Glutamatergic neuron (in vitro differentiated cells): ENCODE data around the gene HSP90AA1. TPM values are rescaled to one million over a fixed set of nuclear protein-coding genes. Genes with fewer than 3 reads are reported as not detected.
"Not testable (repeated sequence)": the region's sequence is repeated elsewhere in the genome, so short reads cannot be mapped to it uniquely, and the experiment has no call there.

Experiments used
- DNase-seq: peaks from one replicate; pipeline ENCODE4 v3.0.0; 2022
- H3K27ac Mint-ChIP-seq: one replicate; pipeline ENCODE4 v1.8.0; 2020; ENCODE audit warnings: mild to moderate bottlenecking, mixed read lengths, inconsistent platforms; ENCODE audit not compliant: unreplicated experiment
- H3K27me3 Mint-ChIP-seq: one replicate; pipeline ENCODE4 v1.8.0; 2020; ENCODE audit warnings: mild to moderate bottlenecking, moderate library complexity, mixed read lengths, inconsistent platforms; ENCODE audit not compliant: unreplicated experiment
- H3K36me3 Mint-ChIP-seq: one replicate; pipeline ENCODE4 v1.8.0; 2020; ENCODE audit warnings: mild to moderate bottlenecking, mixed read lengths, inconsistent platforms; ENCODE audit not compliant: unreplicated experiment
- H3K4me1 Mint-ChIP-seq: one replicate; pipeline ENCODE4 v1.8.0; 2020; ENCODE audit warnings: mild to moderate bottlenecking, low read depth, mixed read lengths, inconsistent platforms; ENCODE audit not compliant: unreplicated experiment
- H3K4me3 Mint-ChIP-seq: one replicate; pipeline ENCODE4 v1.8.0; 2020; ENCODE audit warnings: mild to moderate bottlenecking, mixed read lengths, inconsistent platforms; ENCODE audit not compliant: unreplicated experiment
- H3K9me3 Mint-ChIP-seq: one replicate; pipeline ENCODE4 v1.8.0; 2020; ENCODE audit warnings: mild to moderate bottlenecking, moderate library complexity, mixed read lengths, inconsistent platforms; ENCODE audit not compliant: unreplicated experiment
- total RNA-seq: library from RNA; stranded (reverse); fragmentation: NEBNext Ultra II Directional; extraction: Animal tissue kit (Norgen Biotek cat#: 25700); gene quantifications from one replicate; pipeline ENCODE4 v1.2.1, GENCODE V29; 2021; ENCODE audit not compliant: unreplicated experiment
- TF ChIP-seq, protein P1 (sequence below): fragments of 200-600 bp; sonication (generic); IDR thresholded peaks from one replicate; pipeline ENCODE4 v1.5.0; 2021; ENCODE audit not compliant: partially characterized antibody, unreplicated experiment

The HSP90AA1 gene
- total RNA-seq, 1 donor from 2014 or later: 610 TPM

DNA sequence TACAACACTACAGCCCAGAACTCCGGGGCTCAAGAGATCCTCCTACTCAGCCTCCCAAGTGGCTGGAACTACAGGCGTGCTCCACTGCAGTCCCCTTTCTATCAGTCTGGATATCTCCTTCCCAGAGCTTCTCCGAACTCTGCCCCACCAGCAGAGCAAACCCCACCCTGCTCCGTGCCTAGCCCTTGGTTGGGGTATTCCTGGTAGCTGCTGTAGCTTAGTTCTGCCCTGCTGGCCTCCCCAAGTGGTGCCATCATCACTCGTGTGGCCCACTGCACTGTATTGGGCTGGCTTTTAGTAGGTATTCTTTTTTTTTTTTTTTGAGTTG is 9.5 kb downstream of the HSP90AA1 start:
- Mint-ChIP-seq H3K27ac (no peak overlapping the region), H3K4me1 (no peaks in the 10 kb centered on the region), H3K27me3 (peaks cover 5% of the 10 kb centered on the region), H3K4me3 (no peak overlapping the region), H3K9me3 (peaks cover 3% of the 10 kb centered on the region), H3K36me3 (peaks cover 4% of the 10 kb centered on the region)
- DNase-seq: no peak
- TF ChIP-seq, protein P1, sequence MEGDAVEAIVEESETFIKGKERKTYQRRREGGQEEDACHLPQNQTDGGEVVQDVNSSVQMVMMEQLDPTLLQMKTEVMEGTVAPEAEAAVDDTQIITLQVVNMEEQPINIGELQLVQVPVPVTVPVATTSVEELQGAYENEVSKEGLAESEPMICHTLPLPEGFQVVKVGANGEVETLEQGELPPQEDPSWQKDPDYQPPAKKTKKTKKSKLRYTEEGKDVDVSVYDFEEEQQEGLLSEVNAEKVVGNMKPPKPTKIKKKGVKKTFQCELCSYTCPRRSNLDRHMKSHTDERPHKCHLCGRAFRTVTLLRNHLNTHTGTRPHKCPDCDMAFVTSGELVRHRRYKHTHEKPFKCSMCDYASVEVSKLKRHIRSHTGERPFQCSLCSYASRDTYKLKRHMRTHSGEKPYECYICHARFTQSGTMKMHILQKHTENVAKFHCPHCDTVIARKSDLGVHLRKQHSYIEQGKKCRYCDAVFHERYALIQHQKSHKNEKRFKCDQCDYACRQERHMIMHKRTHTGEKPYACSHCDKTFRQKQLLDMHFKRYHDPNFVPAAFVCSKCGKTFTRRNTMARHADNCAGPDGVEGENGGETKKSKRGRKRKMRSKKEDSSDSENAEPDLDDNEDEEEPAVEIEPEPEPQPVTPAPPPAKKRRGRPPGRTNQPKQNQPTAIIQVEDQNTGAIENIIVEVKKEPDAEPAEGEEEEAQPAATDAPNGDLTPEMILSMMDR: no peak

- no peaks in the 10 kb centered on the region for H3K4me1 Mint-ChIP-seq
- peaks cover 3% of the 10 kb centered on the region for H3K9me3 Mint-ChIP-seq
- no peak overlapping the region for H3K4me3 Mint-ChIP-seq
- TF ChIP-seq, protein P1: no peak
- DNase-seq: no peak
- H3K27ac Mint-ChIP-seq: no peak overlapping the region
- peaks cover 4% of the 10 kb centered on the region for H3K36me3 Mint-ChIP-seq
- peaks cover 5% of the 10 kb centered on the region for H3K27me3 Mint-ChIP-seq
Measured at GRCh38 chr14:102075155-102075554, 11.7 kb downstream of the HSP90AA1 start.

DNA sequence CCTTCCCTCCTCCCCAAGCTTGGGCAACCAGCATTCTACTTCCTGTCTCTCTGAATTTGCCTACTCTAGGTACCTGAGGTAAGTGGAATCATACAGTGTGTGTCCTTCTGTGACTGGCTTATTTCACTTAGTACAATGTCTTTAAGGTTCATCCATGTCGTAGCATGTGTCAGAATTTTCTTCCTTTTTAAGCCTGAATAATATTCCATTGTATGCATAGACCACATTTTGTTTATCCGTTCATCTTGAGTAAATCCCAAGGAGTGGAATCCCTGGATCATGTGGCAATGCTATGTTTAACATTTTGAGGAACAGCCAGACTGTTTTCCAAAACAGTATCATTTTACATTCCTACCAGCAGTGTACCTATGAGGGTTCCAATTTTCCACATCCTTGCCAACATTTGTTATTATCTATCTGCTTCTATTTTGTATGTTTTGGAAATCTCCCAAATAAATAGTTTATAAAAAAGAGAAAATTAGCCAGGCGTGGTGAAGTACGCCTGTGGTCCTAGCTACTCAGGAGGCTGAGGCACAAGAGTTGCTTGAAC is 12.4 kb downstream of the HSP90AA1 start:
- TF ChIP-seq, protein P1: no peak
- H3K27ac Mint-ChIP-seq: no peak overlapping the region

GRCh38 chr14:102071283-102071998 is 15.4 kb downstream of the HSP90AA1 start:
- no peaks in the 10 kb centered on the region for H3K4me1 Mint-ChIP-seq
- peaks cover 2% of the 10 kb centered on the region for H3K27me3 Mint-ChIP-seq
- H3K36me3 Mint-ChIP-seq: peaks cover 4% of the 10 kb centered on the region
- peaks cover 3% of the 10 kb centered on the region for H3K9me3 Mint-ChIP-seq
- no peak for DNase-seq
- TF ChIP-seq, protein P1: no peak
- peak overlapping the region; percentile 14 for H3K27ac Mint-ChIP-seq
- H3K4me3 Mint-ChIP-seq: no peak overlapping the region

More for the DNA sequence above, 12.4 kb downstream of the HSP90AA1 start:
- no peak for DNase-seq
- Mint-ChIP-seq H3K4me3 (no peak overlapping the region), H3K9me3 (peaks cover 3% of the 10 kb centered on the region), H3K36me3 (peaks cover 4% of the 10 kb centered on the region), H3K4me1 (no peaks in the 10 kb centered on the region), H3K27me3 (peaks cover 5% of the 10 kb centered on the region)

DNA sequence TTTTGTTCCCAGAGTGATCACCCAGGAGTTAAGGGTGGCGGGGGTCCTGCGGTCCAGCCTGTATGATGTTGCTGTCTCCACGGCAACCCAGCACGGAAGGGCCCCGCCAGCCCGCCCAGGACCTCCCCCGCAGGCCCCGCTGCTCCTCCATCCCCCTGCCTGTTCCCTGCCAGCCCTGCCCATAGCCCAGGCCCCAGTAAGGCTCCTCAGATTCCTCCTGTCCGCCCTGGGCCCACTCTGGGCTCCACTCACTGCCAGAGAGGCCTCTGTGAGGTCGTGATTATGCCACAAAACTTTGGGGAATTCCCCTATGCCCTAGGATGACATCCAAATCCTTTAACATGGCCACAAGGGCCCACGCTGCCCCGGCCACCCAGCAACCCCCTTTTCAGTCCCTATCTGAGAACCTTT is 20.8 kb downstream of the HSP90AA1 start:
- Mint-ChIP-seq H3K9me3 (no peaks in the 10 kb centered on the region), H3K27ac (no peak overlapping the region), H3K4me1 (peaks cover 3% of the 10 kb centered on the region), H3K4me3 (no peak overlapping the region), H3K27me3 (no peaks in the 10 kb centered on the region), H3K36me3 (no peaks in the 10 kb centered on the region)
- TF ChIP-seq, protein P1: no peak
- DNase-seq: no peak

DNA sequence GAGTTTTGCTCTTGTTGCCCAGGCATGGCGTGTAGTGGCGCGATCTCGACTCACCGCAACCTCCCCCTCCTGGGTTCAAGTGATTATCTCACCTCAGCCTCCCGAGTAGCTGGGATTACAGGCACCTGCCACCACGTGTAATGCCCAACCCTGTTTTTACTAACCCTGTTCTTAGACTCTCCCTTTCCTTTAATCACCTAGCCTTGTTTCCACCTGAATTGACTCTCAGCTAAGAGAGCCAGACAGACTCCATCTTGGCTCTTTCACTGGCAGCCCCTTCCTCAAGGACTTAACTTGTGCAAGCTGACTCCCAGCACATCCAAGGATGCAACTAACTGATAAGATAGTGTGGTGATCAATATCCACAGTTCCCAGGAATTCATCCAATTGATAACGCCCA is 22.3 kb downstream of the HSP90AA1 start:
- not testable (repeated sequence) for H3K27me3 Mint-ChIP-seq, DNase-seq, H3K4me1 Mint-ChIP-seq, H3K4me3 Mint-ChIP-seq, H3K36me3 Mint-ChIP-seq, H3K9me3 Mint-ChIP-seq
- peak overlapping the region; percentile 70 for H3K27ac Mint-ChIP-seq
